Ovary (tissue), 9 donors: ENCODE measurements around the gene OSBPL2. TPM values are rescaled to one million over a fixed set of nuclear protein-coding genes. Genes with fewer than 3 reads are reported as not detected.

ENCODE experiments used
- DNase-seq, 5 donors: peaks; one replicate each; pipeline ENCODE4 v3.0.0-alpha.2; 2019 to 2020
- H3K27ac ChIP-seq, 2 donors: fragments of 200-600 bp; one replicate each; pipeline versions ENCODE4 v1.5.1 to v1.8.0; 2019 to 2022
- H3K27me3 ChIP-seq: fragments of 200-600 bp; one replicate; pipeline ENCODE4 v1.8.0; 2022
- H3K36me3 ChIP-seq: fragments of 200-600 bp; sonication (generic); one replicate; pipeline ENCODE4 v1.5.1; 2019
- H3K4me1 ChIP-seq: one replicate; pipeline ENCODE4 v1.8.1; 2013; ENCODE audit warnings: mild to moderate bottlenecking, moderate library complexity; ENCODE audit not compliant: insufficient read depth
- H3K4me3 ChIP-seq: fragments of 200-600 bp; sonication (generic); one replicate; pipeline ENCODE4 v1.5.1; 2017
- H3K9me3 ChIP-seq, 2 donors: fragments of 200-600 bp in 1 of 2; sonication (generic) in 1 of 2; one replicate each; pipeline versions ENCODE4 v1.5.1 to v1.8.1; 2013 to 2019; ENCODE audit warnings: mild to moderate bottlenecking in 1 of 2, moderate library complexity in 1 of 2
- CTCF ChIP-seq, 3 donors: fragments of 450-650 bp in 2 of 3; fragments of 200-600 bp in 1 of 3; IDR thresholded peaks; one replicate each; pipeline versions ENCODE4 v1.5.1 to v1.8.0; 2016 to 2022; ENCODE audit warnings: antibody characterized with exemption in 3 of 3, mild to moderate bottlenecking in 1 of 3
- EP300 ChIP-seq: sonication (generic); formaldehyde crosslinking; IDR thresholded peaks from one replicate; pipeline ENCODE4 v1.6.1; 2017; ENCODE audit warnings: antibody characterized with exemption
- POLR2A ChIP-seq: fragments of 450-650 bp; IDR thresholded peaks from one replicate; pipeline ENCODE4 v1.6.1; 2017; ENCODE audit warnings: antibody characterized with exemption, mild to moderate bottlenecking, moderate library complexity
- WGBS, 3 donors: extraction: QIAGEN DNeasy Blood & Tissue Kit in 1 of 3; methylation state at CpG; one replicate each; pipeline versions ENCODE4 v1.1.5 to v1.1.7; 2013 to 2017; 5-methylcytosine and 5-hydroxymethylcytosine counted together
- intact Hi-C, 4 donors: fragments of 100-400 bp; cut with DNase I; formaldehyde crosslinking; loops; one replicate each; pipeline versions ENCODE4 v1.11.0 to v1.15.1; 2022 to 2023
- polyA plus RNA-seq, 2 donors: library from polyadenylated mRNA; stranded (reverse); fragments of 200-250 nt in 1 of 2; fragments of 350-450 nt in 1 of 2; fragmentation: Illumina TruSeq in 1 of 2; extraction: RNeasy Lipid Tissue Mini Kit (QIAGEN cat#74804) in 1 of 2; gene quantifications; one replicate each; pipeline ENCODE4 v1.2.3, GENCODE V29; 2013 to 2014
- total RNA-seq, 7 donors: library from RNA; depleted of rRNA in 2 of 7; stranded (reverse); fragments of >200 nt in 2 of 7; fragmentation: NEBNext Ultra II Directional in 3 of 7; extraction: Animal tissue kit (Norgen Biotek cat#: 25700) in 3 of 7; gene quantifications; one replicate each; pipeline versions ENCODE4 v1.1.0 to v1.2.4, GENCODE V29; 2016 to 2023
- donor health status: DM: no; HTN: no; CAD: no; lungs with moderate emphysema.
- donor health status: DM: no; HTN: no; CAD: no.
- donor health status: Bipolar disorder and iron deficiency.
- donor health status: DM: yes; HTN: yes; CAD: no.
- donor health status: DM: no; HTN: no; CAD: no.
- donor health status: DM: yes; HTN: yes; CAD: no.

The OSBPL2 gene
- total and polyA plus RNA-seq, 9 donors: 14.2 to 42.2 (median 34.4) TPM

- Histone ChIP-seq H3K4me1 (peaks cover 2% of the 10 kb centered on the region), H3K4me3 (no peak overlapping the region), H3K9me3 (no peaks in the 10 kb centered on the region), H3K36me3 (no peaks in the 10 kb centered on the region), H3K27ac (no peak overlapping the region), H3K27me3 (peaks cover 2% of the 10 kb centered on the region)
- DNase-seq: no peak
- TF ChIP-seq POLR2A: no peak
- TF ChIP-seq CTCF (IDR thresholded peaks at IDR 0.05): no peak
- TF ChIP-seq EP300: no peak
- intact Hi-C loops: no loop called here
- 75 to 78% (median 75%) methylated on average over 29 of the region's 29 CpGs for whole genome bisulfite sequencing, 3 donors
Observed at GRCh38 chr20:62215020-62215990, 23.0 kb upstream of the OSBPL2 start.

- peaks cover 2% of the 10 kb centered on the region for H3K27me3 ChIP-seq
- H3K36me3 ChIP-seq: no peaks in the 10 kb centered on the region
- 69 to 76% (median 71%) methylated on average over 36 to 40 of the region's 40 CpGs for WGBS, 3 donors
- no peak for DNase-seq
- H3K27ac ChIP-seq: no peak overlapping the region
- peaks cover 9% of the 10 kb centered on the region for H3K4me1 ChIP-seq
- intact Hi-C loops: no loop called here
- no peaks in the 10 kb centered on the region for H3K9me3 ChIP-seq
- TF ChIP-seq EP300: no peak
- TF ChIP-seq POLR2A: no peak
- TF ChIP-seq CTCF (IDR thresholded peaks at IDR 0.05): no peak
- H3K4me3 ChIP-seq: no peak overlapping the region
Observed at GRCh38 chr20:62215991-62216635, 22.2 kb upstream of the OSBPL2 start.

GRCh38 chr20:62216636-62217566, 21.4 kb upstream of the OSBPL2 start:
- Histone ChIP-seq H3K9me3 (no peaks in the 10 kb centered on the region), H3K4me1 (peaks cover 10% of the 10 kb centered on the region), H3K4me3 (no peak overlapping the region), H3K27ac (no peak overlapping the region), H3K27me3 (peaks cover 2% of the 10 kb centered on the region), H3K36me3 (no peaks in the 10 kb centered on the region)
- intact Hi-C loops: no loop called here
- 58 to 64% (median 60%) methylated on average over 26 of the region's 26 CpGs for WGBS, 3 donors
- TF ChIP-seq EP300: no peak
- no peak for TF ChIP-seq CTCF (IDR thresholded peaks at IDR 0.05)
- TF ChIP-seq POLR2A: no peak
- no peak for DNase-seq
